Left ventricle myocardium inferior (tissue), 1 donor: ENCODE measurements around the gene PIK3R1. TPM values are rescaled to one million over a fixed set of nuclear protein-coding genes. Genes with fewer than 3 reads are reported as not detected.

Experiments used
- DNase-seq: peaks from one replicate; pipeline ENCODE4 v3.0.0-alpha.2; 2020
- H3K27ac ChIP-seq: fragments of 200-600 bp; replicated peaks from 2 replicates; pipeline ENCODE4 v1.8.0; 2021
- H3K27me3 ChIP-seq: fragments of 200-600 bp; 2 replicates; pipeline ENCODE4 v1.8.0; 2021; ENCODE audit warnings: low read depth
- H3K36me3 ChIP-seq: fragments of 200-600 bp; 2 replicates; pipeline ENCODE4 v1.8.0; 2021
- H3K4me1 ChIP-seq: fragments of 200-600 bp; 2 replicates; pipeline ENCODE4 v1.8.0; 2021
- H3K4me3 ChIP-seq: fragments of 200-600 bp; 2 replicates; pipeline ENCODE4 v1.8.0; 2021; ENCODE audit warnings: mild to moderate bottlenecking, moderate library complexity
- H3K9me3 ChIP-seq: fragments of 200-600 bp; replicated peaks from 2 replicates; pipeline ENCODE4 v1.8.0; 2021
- intact Hi-C: fragments of 100-400 bp; cut with micrococcal nuclease; formaldehyde crosslinking; loops from one replicate; pipeline ENCODE4 v1.11.0; 2022
- total RNA-seq: library from RNA; stranded (reverse); fragmentation: NEBNext Ultra II Directional; extraction: Animal tissue kit (Norgen Biotek cat#: 25700); gene quantifications from one replicate; pipeline ENCODE4 v1.2.1, GENCODE V29; 2021
- TF ChIP-seq, protein P1 (sequence below): fragments of 200-600 bp; IDR thresholded peaks from 2 replicates; pipeline ENCODE4 v1.8.0; 2021; ENCODE audit warnings: antibody characterized with exemption, mild to moderate bottlenecking, borderline replicate concordance
- donor health status: DM: no; HTN: yes; CAD: no; lungs with severe emphysema.

Gene PIK3R1
- total RNA-seq, 1 donor from 2014 or later = 132 TPM

DNA sequence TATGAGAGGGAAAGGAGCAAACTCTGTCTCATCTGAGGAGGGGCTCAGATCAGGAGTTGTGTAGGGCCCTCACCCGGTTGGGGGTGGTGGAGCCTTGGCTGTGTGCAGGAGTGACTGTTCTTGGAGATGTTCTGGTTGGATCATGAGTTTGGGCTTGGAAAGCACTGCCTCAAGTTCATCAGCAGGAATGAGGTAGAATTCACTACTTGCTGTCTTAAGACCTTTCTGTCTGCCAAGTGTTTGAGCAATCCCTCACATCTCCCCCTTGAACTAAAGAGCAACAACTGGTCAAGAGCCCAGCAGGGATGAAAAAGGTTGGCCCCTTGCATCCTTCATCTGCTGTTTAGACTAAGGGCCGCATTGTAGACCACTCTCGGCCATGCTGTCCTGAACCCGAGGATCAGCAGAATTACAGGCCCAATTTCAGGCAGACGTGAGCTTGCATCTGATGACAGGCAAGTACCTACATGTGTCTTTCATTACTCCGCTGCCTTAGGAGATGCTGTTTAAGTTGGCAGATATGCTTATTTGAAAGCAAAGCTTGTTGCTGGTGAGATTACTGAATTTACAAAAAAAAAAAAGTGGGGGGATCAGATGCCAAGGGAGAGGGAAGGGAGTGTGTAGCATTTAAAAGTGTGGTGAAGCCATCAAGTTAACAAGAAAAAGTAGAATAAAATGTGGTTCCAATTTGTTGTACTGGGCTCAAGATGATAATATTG is 36.4 kb downstream of the PIK3R1 start:
- DNase-seq = peak; percentile 43
- TF ChIP-seq, protein P1, sequence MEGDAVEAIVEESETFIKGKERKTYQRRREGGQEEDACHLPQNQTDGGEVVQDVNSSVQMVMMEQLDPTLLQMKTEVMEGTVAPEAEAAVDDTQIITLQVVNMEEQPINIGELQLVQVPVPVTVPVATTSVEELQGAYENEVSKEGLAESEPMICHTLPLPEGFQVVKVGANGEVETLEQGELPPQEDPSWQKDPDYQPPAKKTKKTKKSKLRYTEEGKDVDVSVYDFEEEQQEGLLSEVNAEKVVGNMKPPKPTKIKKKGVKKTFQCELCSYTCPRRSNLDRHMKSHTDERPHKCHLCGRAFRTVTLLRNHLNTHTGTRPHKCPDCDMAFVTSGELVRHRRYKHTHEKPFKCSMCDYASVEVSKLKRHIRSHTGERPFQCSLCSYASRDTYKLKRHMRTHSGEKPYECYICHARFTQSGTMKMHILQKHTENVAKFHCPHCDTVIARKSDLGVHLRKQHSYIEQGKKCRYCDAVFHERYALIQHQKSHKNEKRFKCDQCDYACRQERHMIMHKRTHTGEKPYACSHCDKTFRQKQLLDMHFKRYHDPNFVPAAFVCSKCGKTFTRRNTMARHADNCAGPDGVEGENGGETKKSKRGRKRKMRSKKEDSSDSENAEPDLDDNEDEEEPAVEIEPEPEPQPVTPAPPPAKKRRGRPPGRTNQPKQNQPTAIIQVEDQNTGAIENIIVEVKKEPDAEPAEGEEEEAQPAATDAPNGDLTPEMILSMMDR = no peak
- H3K4me1 ChIP-seq = peaks cover 100% of the 10 kb centered on the region
- H3K4me3 ChIP-seq = peak overlapping the region; percentile 39
- no peaks in the 10 kb centered on the region for H3K27me3 ChIP-seq
- H3K36me3 ChIP-seq = no peaks in the 10 kb centered on the region
- peak overlapping the region; percentile 91 for H3K27ac ChIP-seq
- H3K9me3 ChIP-seq = no peaks in the 10 kb centered on the region
- intact Hi-C loops = loop anchor here (10.0 kb wide), 1 partner anchor 1007 kb away; no protein-coding TSS in a partner anchor

- Histone ChIP-seq H3K4me1 (peaks cover 100% of the 10 kb centered on the region), H3K9me3 (no peaks in the 10 kb centered on the region), H3K27ac (peak overlapping the region; percentile 91), H3K27me3 (no peaks in the 10 kb centered on the region), H3K4me3 (peak overlapping the region; percentile 39), H3K36me3 (no peaks in the 10 kb centered on the region)
- DNase-seq = peak; percentile 33
- intact Hi-C loops = loop anchor here (10.0 kb wide), 1 partner anchor 1008 kb away; no protein-coding TSS in a partner anchor
- TF ChIP-seq, protein P1 = peak; percentile 81
Observed at GRCh38 chr5:68252673-68253623, 37.4 kb downstream of the PIK3R1 start.

- peak overlapping the region; percentile 39 for H3K4me3 ChIP-seq
- intact Hi-C loops = loop anchor here (10.0 kb wide), 1 partner anchor 1009 kb away; no protein-coding TSS in a partner anchor
- no peaks in the 10 kb centered on the region for H3K9me3 ChIP-seq
- H3K27ac ChIP-seq = peak overlapping the region; percentile 91
- peaks cover 100% of the 10 kb centered on the region for H3K4me1 ChIP-seq
- DNase-seq = no peak
- no peaks in the 10 kb centered on the region for H3K36me3 ChIP-seq
- no peaks in the 10 kb centered on the region for H3K27me3 ChIP-seq
- TF ChIP-seq, protein P1 = no peak
Observed at GRCh38 chr5:68253624-68254585, 38.3 kb downstream of the PIK3R1 start.

- peak overlapping the region; percentile 8 for H3K4me3 ChIP-seq
- DNase-seq = no peak
- H3K27me3 ChIP-seq = no peaks in the 10 kb centered on the region
- no peaks in the 10 kb centered on the region for H3K36me3 ChIP-seq
- H3K27ac ChIP-seq = peak overlapping the region; percentile 91
- TF ChIP-seq, protein P1 = no peak
- H3K9me3 ChIP-seq = no peaks in the 10 kb centered on the region
- H3K4me1 ChIP-seq = peaks cover 100% of the 10 kb centered on the region
- intact Hi-C loops = loop anchor here (10.0 kb wide), 1 partner anchor 1010 kb away; no protein-coding TSS in a partner anchor
Observed at GRCh38 chr5:68254810-68255209, 39.3 kb downstream of the PIK3R1 start.
